ENCODE data around the gene AK4. TPM values are rescaled to one million over a fixed set of nuclear protein-coding genes. Genes with fewer than 3 reads are reported as not detected.

The AK4 gene
- total RNA-seq, 4 donors from 2014 or later: 7.8 to 13.9 (median 9.8) TPM

- H3K4me3 ChIP-seq (replicated peaks in 1 of 3): no peak overlapping the region
- no peak for DNase-seq
- no peak overlapping the region for H3K27ac ChIP-seq
- TF ChIP-seq POLR2A (IDR thresholded peaks at IDR 0.05) (no peak), CTCF (IDR thresholded peaks at IDR 0.05) (no peak)
- H3K4me1 ChIP-seq: peaks cover 0 to 11% of the 10 kb centered on the region in 2 donors
- H3K27me3 ChIP-seq: no peaks in the 10 kb centered on the region
- H3K36me3 ChIP-seq: no peaks in the 10 kb centered on the region
- H3K9me3 ChIP-seq: no peaks in the 10 kb centered on the region
- intact Hi-C loops (cut with DNase I): no loop called here
These were observed 97.3 kb downstream of the AK4 start for GRCh38 chr1:65245295-65245694.

GRCh38 chr1:65247419-65248359, 99.7 kb downstream of the AK4 start:
- WGBS, 2 donors: 46 to 53% methylated on average over 4 of the region's 4 CpGs
- H3K4me1 ChIP-seq: peaks cover 0 to 11% of the 10 kb centered on the region in 2 donors
- no peaks in the 10 kb centered on the region for H3K36me3 ChIP-seq
- TF ChIP-seq CTCF (IDR thresholded peaks at IDR 0.05) (no peak), POLR2A (IDR thresholded peaks at IDR 0.05) (no peak)
- DNase-seq: peak; percentile 20 to 38
- H3K27ac ChIP-seq: peak overlapping the region in 1 of 3 donors; percentile 34
- intact Hi-C loops (cut with DNase I): no loop called here
- H3K27me3 ChIP-seq: no peaks in the 10 kb centered on the region
- H3K9me3 ChIP-seq: no peaks in the 10 kb centered on the region
- H3K4me3 ChIP-seq (replicated peaks in 1 of 3): no peak overlapping the region

GRCh38 chr1:65250826-65251225, 102.8 kb downstream of the AK4 start:
- no peaks in the 10 kb centered on the region for H3K27me3 ChIP-seq
- no peak for TF ChIP-seq CTCF (IDR thresholded peaks at IDR 0.05)
- no peak for TF ChIP-seq POLR2A (IDR thresholded peaks at IDR 0.05)
- H3K4me3 ChIP-seq (replicated peaks in 1 of 3): no peak overlapping the region
- H3K36me3 ChIP-seq: no peaks in the 10 kb centered on the region
- 92 to 97% methylated on average over 2 of the region's 2 CpGs for WGBS, 2 donors
- H3K4me1 ChIP-seq: peaks cover 0 to 23% of the 10 kb centered on the region in 2 donors
- H3K9me3 ChIP-seq: no peaks in the 10 kb centered on the region
- H3K27ac ChIP-seq: no peak overlapping the region
- DNase-seq: no peak
- intact Hi-C loops (cut with DNase I): loop anchor here (10.0 kb wide), 1 partner anchor 54 kb away; the partner anchor contains the start of gene DNAJC6

- no peaks in the 10 kb centered on the region for H3K36me3 ChIP-seq
- H3K9me3 ChIP-seq: no peaks in the 10 kb centered on the region
- peaks cover 0 to 13% of the 10 kb centered on the region in 2 donors for H3K4me1 ChIP-seq
- peak overlapping the region in 2 of 3 donors; percentile 16 to 76 for H3K4me3 ChIP-seq (replicated peaks in 1 of 3)
- peak overlapping the region in 1 of 3 donors; percentile 17 for H3K27ac ChIP-seq
- intact Hi-C loops (cut with DNase I): loop anchor here (10.0 kb wide), 1 partner anchor 51 kb away; the partner anchor contains the start of gene DNAJC6
- H3K27me3 ChIP-seq: no peaks in the 10 kb centered on the region
- DNase-seq: no peak
- TF ChIP-seq POLR2A (IDR thresholded peaks at IDR 0.05) (no peak), CTCF (IDR thresholded peaks at IDR 0.05) (no peak)
- 6 to 11% methylated on average over 14 to 15 of the region's 15 CpGs for WGBS, 2 donors
These were observed 105.9 kb downstream of the AK4 start for GRCh38 chr1:65253800-65254319.
